ENCODE results near the gene SNX20.
A peak's percentile ranks its signal among the peaks of the same experiment; 100 is the strongest.

Gene SNX20

GRCh38 chr16:50683689-50684374, 2.7 kb upstream of the SNX20 start:
- DNase-seq (ENCODE audit: insufficient read length, low spot score) (no peak), FAIRE-seq (no peak)

DNA sequence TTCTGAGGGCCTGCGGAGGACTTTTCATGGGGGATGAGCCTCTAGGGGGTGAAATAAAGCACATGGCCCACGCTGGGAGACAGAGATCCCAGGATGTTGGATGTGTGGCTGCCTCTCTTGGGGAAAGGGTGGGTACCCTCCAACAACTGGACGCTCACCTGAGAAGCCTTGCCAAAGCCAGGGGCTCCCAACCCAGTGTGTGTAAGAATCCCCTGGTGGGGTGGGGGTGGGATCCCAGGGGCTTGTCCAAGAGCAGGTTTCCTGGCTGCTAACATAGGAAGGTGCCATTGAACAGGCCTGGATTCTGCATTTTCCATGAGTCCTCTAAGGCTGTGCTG, 587 bp downstream of the SNX20 start:
- DNase-seq (ENCODE audit: insufficient read length, low spot score) (no peak), FAIRE-seq (no peak)

GRCh38 chr16:50679676-50680555, 1.2 kb downstream of the SNX20 start:
- DNase-seq (ENCODE audit: insufficient read length, low spot score) (no peak), FAIRE-seq (no peak)

DNA sequence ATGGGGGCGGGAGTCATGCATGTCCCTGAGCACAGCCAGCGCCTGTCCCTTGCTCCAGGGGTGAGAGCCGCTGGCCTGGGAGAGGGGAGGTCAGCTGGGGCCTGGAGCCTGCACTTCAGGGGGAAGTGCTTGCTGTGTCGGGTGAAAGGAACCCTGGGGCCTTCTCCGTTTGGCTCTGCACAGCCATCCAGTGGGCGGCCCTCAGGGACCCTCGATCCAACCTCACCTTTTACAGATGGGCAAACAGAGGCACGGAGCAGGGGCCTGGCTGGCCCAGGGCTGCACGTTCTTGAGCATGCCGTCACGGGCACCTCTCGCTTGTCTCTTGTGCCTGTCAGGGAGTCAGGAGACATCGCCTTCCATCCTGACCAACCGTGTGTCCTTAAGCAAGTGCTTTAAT, 1.8 kb downstream of the SNX20 start:
- no peak for FAIRE-seq
- DNase-seq (ENCODE audit: insufficient read length, low spot score): no peak

- no peak for DNase-seq (ENCODE audit: insufficient read length, low spot score)
- no peak for FAIRE-seq
Observed at GRCh38 chr16:50678531-50678930, 2.6 kb downstream of the SNX20 start.

GRCh38 chr16:50677351-50677750, 3.8 kb downstream of the SNX20 start:
- FAIRE-seq (no peak), DNase-seq (ENCODE audit: insufficient read length, low spot score) (no peak)

DNA sequence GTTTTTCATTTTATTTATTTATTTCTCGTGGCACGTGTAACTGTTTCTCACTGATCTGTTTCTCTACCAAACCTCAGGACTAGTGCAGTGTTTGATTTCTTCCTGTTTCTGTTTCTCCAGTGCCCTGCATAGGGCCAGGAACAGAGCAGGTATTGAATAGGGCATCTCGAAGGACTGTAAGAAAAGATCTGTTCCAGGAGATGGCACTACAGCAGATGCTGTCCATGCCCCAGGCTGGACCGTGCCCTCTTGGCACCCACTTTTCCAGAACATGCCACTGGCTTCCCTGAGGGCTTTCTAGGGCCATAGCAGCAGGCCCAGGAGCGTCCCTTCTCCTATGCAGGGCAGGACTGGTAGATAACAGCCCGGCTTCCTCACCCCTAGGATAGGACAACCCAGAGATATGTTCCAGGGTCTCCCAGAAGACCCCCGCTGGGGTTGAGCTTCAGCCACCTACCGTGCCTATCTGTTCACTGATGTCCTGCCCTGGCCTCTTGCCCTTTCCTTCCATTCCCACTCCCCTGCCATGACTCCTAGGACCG, 4.4 kb downstream of the SNX20 start:
- no peak for DNase-seq (ENCODE audit: insufficient read length, low spot score)
- FAIRE-seq: no peak

- no peak for DNase-seq (ENCODE audit: insufficient read length, low spot score)
- no peak for FAIRE-seq
Observed at GRCh38 chr16:50675686-50676610, 5.2 kb downstream of the SNX20 start.

DNA sequence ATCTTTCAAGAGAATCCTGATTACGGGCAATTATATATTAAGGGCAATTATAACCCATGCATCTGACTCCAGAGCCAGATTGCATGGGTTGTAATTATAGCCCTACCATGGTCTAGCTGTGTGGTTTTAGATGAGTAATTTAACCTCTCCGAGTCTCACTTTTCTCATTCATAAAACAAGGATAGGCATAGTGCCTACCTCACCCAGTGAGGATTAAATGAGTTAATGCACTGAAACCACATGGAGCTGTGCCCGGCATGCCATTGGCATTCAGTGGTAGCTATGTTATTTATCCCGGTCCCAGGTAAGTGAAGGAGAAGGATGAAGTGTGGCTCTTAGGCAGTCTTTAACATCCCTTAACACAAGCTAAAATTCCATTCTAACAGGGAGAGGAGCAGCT, 6.3 kb downstream of the SNX20 start:
- FAIRE-seq (no peak), DNase-seq (ENCODE audit: insufficient read length, low spot score) (no peak)

- no peak for FAIRE-seq
Observed at GRCh38 chr16:50673496-50674275, 7.4 kb downstream of the SNX20 start.

DNA sequence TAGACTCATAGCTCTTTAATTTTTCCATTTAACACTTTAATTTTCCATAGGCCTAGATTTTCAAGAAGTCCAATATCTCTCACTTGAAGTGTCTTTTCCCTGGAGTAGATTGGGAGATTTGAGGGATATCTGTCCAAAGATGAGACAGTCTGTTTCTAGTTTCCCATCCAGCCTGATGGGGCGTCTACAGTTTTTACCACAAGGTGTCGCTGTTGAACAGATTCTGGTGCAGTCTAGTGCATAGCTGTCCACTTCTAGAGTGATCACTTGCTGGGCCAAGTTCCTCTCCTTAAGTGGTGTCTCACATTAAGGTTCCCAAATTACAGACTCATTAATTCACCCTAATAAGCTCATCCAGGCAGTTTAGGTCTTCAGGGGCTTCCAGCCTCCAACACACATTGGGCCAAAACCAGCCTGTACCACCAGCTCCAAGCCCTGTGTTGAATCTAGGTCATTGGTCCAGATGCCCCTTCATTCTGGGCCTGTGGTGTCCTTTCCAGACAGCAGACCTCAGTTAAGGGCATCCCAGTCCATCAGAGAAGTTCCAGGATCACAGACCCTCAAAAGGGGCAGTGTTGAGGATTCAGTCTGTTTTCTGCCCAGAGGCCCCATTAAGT, 9.4 kb downstream of the SNX20 start:
- no peak for DNase-seq (ENCODE audit: insufficient read length, low spot score)
- no peak for FAIRE-seq

More at GRCh38 chr16:50673496-50674275, 7.4 kb downstream of the SNX20 start:
- DNase-seq (ENCODE audit: insufficient read length, low spot score): no peak

DNA sequence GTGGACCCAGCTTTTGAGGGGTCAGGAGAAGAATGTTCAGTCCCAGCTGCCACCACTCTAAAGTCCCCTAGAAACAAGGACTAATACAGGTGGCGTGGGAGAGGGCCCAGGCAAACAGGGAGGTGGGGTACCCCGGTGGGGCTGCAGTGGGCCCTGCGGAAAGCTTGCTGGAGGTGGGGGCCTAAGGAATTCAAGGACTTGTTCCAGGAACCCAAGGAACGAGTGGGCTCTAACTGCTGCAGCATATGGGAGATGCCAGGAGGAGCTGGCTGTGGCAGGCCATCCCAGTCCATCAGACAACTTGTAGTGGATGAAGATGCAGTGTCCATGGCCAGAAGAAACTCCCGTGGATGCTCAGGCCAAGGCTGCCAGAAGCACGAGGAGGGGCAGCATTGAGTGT, 10.6 kb downstream of the SNX20 start:
- no peak for FAIRE-seq

GRCh38 chr16:50669741-50670140, 11.4 kb downstream of the SNX20 start:
- DNase-seq (ENCODE audit: insufficient read length, low spot score): no peak
- no peak for FAIRE-seq

More for the DNA sequence above, 10.6 kb downstream of the SNX20 start:
- no peak for DNase-seq (ENCODE audit: insufficient read length, low spot score)

DNA sequence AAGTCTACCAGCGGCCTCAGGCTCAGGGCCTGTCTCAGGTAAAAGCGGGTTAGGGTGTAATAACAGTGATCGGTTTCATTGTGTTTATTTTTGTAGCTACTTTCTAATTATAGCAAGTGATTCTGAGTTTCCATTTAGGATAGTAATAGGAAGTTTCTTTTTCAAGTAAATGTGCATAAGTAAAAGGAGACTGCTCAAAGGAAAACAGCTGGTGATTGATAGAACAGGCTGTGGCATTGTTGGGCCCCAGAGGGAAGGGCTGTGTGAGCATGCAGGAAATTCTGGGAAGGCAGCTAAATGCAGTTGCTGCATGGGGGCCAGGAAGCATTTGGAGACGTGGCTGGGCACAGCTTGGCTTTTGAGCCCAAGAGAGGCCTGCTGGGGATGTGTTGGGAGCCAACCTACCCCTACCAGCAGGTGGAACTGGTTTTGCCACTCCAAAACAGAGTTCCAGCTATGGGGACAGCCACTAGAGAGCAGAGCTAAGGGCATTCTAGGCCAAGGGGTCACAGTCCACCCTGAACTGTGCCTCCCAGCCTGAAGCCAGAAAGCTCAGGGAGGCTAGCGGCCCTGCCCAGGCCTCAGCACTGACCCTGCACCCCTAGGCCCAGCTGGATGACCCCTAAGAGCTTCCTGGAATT, 12.6 kb downstream of the SNX20 start:
- DNase-seq (ENCODE audit: insufficient read length, low spot score) (no peak), FAIRE-seq (no peak)

DNA sequence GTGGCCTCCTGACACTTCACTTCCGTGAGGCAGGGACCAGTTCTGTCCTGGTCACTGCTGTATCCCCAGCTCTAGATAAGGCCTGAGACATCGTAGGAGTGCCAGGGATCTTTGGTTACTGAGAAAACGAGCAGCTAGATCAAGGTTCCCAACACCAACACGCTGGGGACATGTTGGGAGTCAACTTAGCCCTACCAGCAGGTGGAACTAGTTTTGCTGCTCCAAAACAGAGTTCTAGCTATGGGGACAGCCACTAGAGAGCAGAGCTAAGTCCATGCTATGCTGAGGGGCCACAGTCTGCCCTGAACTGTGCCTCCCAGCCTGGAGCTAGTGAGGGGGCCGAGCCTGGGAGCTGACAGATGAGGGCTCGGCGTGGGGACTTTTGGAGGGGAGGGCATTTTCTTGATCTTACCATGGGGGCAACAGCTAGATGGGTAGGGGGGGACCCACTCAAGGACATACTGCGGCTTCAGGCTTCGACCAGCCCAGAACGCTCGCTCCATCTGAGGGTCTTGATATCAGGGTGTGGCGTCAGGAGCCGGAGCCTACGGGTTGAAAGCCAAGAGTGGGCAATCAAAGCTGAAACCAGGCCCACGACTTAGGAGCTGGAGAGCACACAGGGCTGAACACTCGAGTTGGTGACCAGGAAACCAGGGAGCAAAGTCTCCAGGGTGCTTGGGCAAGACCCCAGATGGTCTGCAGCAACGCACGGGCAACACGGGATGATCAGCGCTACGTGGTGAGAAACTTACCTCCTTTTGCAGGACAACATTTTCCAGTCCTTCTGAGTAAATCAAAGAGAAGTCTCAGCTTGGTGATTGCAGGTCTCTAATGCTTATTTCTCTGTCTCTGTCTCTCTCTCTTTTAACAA, 13.4 kb downstream of the SNX20 start:
- no peak for DNase-seq (ENCODE audit: insufficient read length, low spot score)
- FAIRE-seq: no peak

DNA sequence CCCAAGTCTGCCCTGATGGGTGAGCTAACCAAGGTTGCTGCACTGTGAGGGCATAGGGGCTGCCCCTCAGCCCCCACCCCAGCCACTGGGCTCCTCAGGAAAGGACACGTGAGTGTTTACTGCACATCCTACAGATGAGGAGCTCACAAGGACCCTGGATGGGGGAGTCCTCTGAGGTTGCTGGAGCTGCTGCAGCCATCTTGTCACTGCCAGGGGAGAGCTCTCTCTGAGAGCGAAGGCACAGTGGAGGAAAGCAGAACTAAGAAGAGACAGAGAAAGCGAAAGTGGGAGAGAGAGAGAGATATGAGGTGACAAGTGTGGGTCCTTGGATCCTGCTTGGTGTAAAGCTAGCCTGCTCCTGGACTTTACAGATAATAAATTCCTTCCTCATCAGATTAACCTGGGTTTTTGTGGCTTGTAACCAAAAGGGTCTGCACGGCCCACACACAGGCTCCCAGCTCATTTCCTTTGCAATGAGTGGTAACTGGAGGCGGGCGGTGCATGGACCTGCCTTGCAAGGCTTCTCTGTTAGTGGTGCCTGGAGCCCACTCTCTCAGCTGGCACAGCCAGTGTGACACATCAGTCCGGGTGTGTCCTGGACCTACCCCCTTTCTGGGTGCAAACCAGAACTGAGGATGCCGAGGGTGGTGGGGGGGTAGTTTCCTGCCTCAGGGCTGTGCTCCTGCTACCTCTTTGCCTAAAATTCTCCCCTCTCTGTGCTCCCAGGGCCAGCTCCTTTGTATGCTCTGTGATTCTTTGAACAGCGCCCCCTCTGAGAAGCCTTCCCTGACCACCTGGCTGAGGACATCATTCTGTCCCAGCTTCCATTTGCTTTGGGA, 14.2 kb downstream of the SNX20 start:
- DNase-seq (ENCODE audit: insufficient read length, low spot score): no peak
- no peak for FAIRE-seq

DNA sequence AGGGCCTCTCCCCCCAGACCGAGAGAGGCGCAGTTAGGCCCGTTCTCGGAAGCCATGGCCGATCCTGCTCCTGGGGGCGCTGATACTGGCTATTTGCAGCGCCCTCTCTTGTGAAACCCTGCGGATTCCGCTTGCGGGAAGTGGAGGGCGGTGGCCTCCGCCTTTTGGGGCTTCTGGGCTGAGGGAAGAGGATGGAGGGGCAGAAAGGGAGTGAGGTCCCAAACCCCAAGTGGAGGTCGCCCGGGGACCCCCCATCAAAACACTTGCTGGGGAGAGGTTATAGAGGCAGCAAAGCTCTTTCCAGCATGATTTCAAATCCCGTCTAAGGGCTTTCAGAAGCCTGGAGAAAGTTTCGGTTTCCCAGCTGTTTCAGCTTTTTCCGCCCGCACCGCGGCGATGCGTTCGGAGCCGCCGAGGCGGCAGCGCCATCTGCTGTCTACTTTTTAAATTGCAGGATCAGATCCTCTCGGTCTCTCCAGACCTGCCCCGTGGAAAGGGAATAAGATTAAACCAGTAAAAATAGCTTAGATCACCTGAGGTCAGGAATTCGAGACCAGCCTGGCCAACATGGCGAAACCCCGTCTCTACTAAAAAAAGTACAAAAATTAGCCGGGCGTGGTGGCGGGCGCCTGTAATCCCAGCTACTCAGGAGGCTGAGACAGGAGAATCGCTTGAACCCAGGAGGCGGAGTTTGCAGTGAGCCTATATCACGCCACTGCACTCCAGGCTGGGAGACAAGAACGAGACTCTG, 15.8 kb downstream of the SNX20 start:
- DNase-seq (ENCODE audit: insufficient read length, low spot score) (peak; percentile 74), FAIRE-seq (no peak)
